ENCODE measurements around the gene CHST15. TPM values are rescaled to one million over a fixed set of nuclear protein-coding genes. Genes with fewer than 3 reads are reported as not detected.

CHST15 gene
- total and polyA plus RNA-seq, 4 donors: 2.9 to 16.5 (median 6.4) TPM

DNA sequence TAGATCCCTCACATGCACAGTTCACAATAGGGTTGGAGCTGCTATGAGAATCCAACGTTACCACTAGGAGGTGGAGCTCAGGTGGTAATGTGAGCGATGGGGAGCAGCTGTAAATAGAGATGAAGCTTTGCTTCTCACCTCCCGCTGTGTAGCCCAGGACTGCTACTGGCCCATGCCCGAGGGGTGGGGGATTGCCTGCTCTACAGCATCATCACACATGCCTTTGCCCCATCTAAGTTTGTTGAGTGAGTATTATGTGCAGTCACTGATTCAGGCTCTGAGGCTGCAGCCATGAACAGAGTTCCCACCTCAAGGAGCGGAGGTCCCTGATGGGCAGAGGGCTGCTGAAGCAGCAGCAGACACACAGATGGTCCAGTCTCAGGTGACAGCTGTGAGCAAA lies 94.1 kb downstream of the CHST15 start:
- no peaks in the 10 kb centered on the region for H3K9me3 ChIP-seq (ENCODE audit: control insufficient read depth in 4 of 4, low read length in 3 of 4)
- no peak overlapping the region for H3K27ac ChIP-seq (ENCODE audit: low read depth in 1 of 2, low read length in 2 of 2)
- H3K9ac ChIP-seq (ENCODE audit: low read depth in 1 of 2, low read length in 2 of 2): no peak overlapping the region
- no peaks in the 10 kb centered on the region for H3K36me3 ChIP-seq (ENCODE audit: control insufficient read depth in 4 of 4, insufficient read depth in 3 of 4, low read depth in 1 of 4, low read length in 3 of 4)
- WGBS: 85% methylated on average over 5 of the region's 5 CpGs
- no peak for TF ChIP-seq HNF4G (IDR thresholded peaks at IDR 0.05)
- no peak for TF ChIP-seq TAF1 (conservative IDR thresholded peaks at IDR 0.05)
- no peak for TF ChIP-seq EGR1 (IDR thresholded peaks at IDR 0.05; ENCODE audit: low read depth in 2 of 2)
- TF ChIP-seq JUND (IDR thresholded peaks at IDR 0.05): no peak
- no peak for TF ChIP-seq HNF4A (conservative IDR thresholded peaks at IDR 0.05)
- no peak for TF ChIP-seq RAD21 (IDR thresholded peaks at IDR 0.05)
- TF ChIP-seq YY1 (IDR thresholded peaks at IDR 0.05): no peak
- TF ChIP-seq, protein P1, sequence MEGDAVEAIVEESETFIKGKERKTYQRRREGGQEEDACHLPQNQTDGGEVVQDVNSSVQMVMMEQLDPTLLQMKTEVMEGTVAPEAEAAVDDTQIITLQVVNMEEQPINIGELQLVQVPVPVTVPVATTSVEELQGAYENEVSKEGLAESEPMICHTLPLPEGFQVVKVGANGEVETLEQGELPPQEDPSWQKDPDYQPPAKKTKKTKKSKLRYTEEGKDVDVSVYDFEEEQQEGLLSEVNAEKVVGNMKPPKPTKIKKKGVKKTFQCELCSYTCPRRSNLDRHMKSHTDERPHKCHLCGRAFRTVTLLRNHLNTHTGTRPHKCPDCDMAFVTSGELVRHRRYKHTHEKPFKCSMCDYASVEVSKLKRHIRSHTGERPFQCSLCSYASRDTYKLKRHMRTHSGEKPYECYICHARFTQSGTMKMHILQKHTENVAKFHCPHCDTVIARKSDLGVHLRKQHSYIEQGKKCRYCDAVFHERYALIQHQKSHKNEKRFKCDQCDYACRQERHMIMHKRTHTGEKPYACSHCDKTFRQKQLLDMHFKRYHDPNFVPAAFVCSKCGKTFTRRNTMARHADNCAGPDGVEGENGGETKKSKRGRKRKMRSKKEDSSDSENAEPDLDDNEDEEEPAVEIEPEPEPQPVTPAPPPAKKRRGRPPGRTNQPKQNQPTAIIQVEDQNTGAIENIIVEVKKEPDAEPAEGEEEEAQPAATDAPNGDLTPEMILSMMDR (IDR thresholded peaks at IDR 0.05; ENCODE audit: low read depth, low read length, missing input control): no peak
- TF ChIP-seq, protein P2, sequence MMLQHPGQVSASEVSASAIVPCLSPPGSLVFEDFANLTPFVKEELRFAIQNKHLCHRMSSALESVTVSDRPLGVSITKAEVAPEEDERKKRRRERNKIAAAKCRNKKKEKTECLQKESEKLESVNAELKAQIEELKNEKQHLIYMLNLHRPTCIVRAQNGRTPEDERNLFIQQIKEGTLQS (IDR thresholded peaks at IDR 0.05): no peak
- no peak overlapping the region for H3K4me3 ChIP-seq (ENCODE audit: low read depth in 1 of 3, low read length in 3 of 3)
- no peak for DNase-seq (ENCODE audit: low spot score)
- H3K4me1 ChIP-seq (ENCODE audit: control insufficient read depth in 4 of 4, insufficient read depth in 4 of 4, low read length in 3 of 4): peaks cover 0 to 14% (median 2%) of the 10 kb centered on the region in 4 donors
- H3K27me3 ChIP-seq (ENCODE audit: control insufficient read depth in 4 of 4, insufficient read depth in 4 of 4, low read length in 3 of 4): peaks cover 0 to 2% (median 0%) of the 10 kb centered on the region in 4 donors

GRCh38 chr10:123998197-123999141 lies 94.9 kb downstream of the CHST15 start:
- TF ChIP-seq SP1 (IDR thresholded peaks at IDR 0.05) (no peak), TAF1 (conservative IDR thresholded peaks at IDR 0.05) (no peak), EGR1 (IDR thresholded peaks at IDR 0.05; ENCODE audit: low read depth in 2 of 2) (no peak), YY1 (IDR thresholded peaks at IDR 0.05) (no peak), JUND (IDR thresholded peaks at IDR 0.05) (no peak), NR2F2 (IDR thresholded peaks at IDR 0.05) (no peak), GABPA (IDR thresholded peaks at IDR 0.05 in 1 of 2, conservative IDR thresholded peaks at IDR 0.05 in 1 of 2) (no peak)
- TF ChIP-seq, protein P1 (IDR thresholded peaks at IDR 0.05; ENCODE audit: low read depth, low read length, missing input control): no peak
- no peaks in the 10 kb centered on the region for H3K36me3 ChIP-seq (ENCODE audit: control insufficient read depth in 4 of 4, insufficient read depth in 3 of 4, low read depth in 1 of 4, low read length in 3 of 4)
- H3K4me1 ChIP-seq (ENCODE audit: control insufficient read depth in 4 of 4, insufficient read depth in 4 of 4, low read length in 3 of 4): peaks cover 0 to 14% (median 2%) of the 10 kb centered on the region in 4 donors
- no peaks in the 10 kb centered on the region for H3K9me3 ChIP-seq (ENCODE audit: control insufficient read depth in 4 of 4, low read length in 3 of 4)
- 92% methylated on average over 11 of the region's 11 CpGs for WGBS
- no peak overlapping the region for H3K4me3 ChIP-seq (ENCODE audit: low read depth in 1 of 3, low read length in 3 of 3)
- H3K27ac ChIP-seq (ENCODE audit: low read depth in 1 of 2, low read length in 2 of 2): peak overlapping the region; percentile 4 to 68
- peak; percentile 28 for DNase-seq (ENCODE audit: low spot score)
- H3K9ac ChIP-seq (ENCODE audit: low read depth in 1 of 2, low read length in 2 of 2): no peak overlapping the region
- H3K27me3 ChIP-seq (ENCODE audit: control insufficient read depth in 4 of 4, insufficient read depth in 4 of 4, low read length in 3 of 4): peaks cover 0 to 6% (median 3%) of the 10 kb centered on the region in 4 donors
